Hypothalamus (tissue), 51 donors: ENCODE measurements around the gene PDE11A.

ENCODE experiments used
- DNase-seq, 51 donors: peaks; one replicate each; lab custom pipeline; 2025; lab: John Stamatoyannopoulos, UW

PDE11A gene

DNA sequence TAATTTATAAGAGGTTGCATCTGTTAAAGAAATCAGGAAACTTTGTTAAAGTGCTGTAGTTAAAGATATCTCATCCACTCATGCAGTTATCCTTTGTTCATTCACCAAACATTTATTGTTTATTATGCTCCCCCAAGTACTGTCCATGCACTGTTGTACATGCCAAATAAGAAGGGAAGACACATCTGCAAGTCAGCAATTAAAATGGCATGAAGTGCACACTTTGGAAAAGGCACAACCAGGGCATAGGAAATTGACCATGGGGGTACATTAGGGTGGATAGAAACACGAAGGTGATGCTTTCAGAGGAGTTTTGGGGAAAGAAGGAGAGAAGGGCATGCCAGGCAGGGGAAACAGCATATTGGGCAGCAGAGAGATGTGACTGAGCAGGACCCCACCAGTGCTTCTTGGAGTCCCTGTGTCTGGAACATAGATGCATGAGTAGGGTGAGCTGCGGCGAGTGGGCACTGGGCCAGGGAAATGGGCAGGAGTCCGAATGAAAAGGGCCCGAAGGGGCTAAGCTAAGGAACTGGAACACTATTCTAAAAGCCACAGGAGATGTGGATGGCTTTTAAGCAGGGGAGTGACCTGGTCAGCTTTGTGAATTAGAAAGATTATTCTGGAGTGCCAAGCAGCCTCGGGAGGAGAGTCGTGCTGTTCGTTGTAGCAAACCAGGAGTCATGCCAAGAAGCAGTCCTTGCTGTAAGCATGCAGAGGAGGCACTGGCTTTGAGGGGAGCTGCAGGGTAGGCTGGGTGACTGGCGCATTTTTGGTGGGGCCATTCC lies 363.7 kb downstream of the PDE11A start:
- DNase-seq, result peak in 14 of 51 donors; percentile 1 to 33 (median 7)

- DNase-seq, result no peak
These were observed 364.5 kb downstream of the PDE11A start for GRCh38 chr2:177708106-177708505.

DNA sequence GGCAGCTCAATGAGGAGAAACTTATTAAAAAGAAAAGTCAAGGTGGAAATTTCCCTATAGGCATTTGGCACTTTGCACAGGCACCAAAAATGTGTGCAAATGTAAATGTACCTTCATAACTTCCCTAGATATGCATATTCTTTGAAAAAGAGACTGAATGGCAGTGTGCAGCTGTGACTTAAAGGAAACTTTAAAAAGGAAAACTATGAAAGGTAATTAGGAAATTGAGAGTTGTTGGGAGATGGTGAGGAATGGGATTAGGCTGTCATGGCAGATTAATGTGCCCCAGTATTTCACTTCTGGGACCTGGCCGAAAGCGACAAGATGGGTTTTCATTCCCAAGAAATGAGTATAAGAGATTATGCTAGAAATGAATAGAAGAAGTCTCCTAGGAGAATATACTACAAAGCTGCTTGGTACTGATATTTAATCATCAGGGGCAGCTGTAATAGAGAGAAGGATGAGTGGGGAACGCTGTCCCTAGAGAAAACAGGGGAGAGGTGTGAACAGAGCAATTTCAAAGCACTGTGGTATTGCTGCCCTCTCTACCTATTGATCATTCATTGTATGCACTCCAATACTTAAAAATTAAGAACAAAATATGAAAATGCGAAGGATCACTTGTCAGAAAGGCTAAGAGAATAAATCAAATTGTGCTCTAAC lies 366.9 kb downstream of the PDE11A start:
- DNase-seq, result no peak

DNA sequence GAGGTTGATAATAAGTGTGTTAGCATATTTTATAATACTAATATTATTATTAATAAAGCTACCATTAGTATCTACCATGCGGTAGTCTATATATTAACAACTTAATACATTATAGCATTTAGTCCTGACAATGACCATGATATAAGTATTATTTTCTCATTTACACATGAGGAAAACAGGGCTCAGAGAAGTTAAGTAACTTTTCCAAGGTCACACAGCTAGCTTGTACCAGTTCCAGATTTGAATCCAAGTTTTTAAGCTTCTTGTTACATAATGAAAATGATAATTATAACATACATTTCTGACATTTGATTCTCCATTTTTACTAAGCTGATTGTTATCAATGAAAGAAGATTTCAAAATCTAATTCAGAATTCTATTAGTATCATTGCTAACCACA lies 369.4 kb downstream of the PDE11A start:
- no peak for DNase-seq

- no peak for DNase-seq
These were observed 374.3 kb downstream of the PDE11A start for GRCh38 chr2:177698281-177698680.

DNA sequence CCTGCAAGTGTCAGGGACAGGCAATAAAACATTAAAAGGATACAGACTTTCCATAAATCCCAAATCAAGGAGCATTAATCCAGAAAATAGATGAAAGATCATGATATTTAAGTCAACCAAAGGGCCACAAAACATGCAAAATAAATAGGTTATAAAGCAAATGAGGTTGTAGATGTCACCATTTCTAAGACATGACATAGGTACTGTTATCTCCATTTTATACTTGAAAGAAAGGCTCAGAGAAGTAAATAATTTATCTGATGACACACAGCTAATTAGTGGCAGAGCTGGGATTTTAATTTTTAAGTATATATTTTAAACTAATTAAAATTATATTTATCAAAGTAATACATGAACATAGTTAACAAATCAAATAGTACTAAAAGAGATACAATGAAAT lies 378.2 kb downstream of the PDE11A start:
- DNase-seq, result no peak

DNA sequence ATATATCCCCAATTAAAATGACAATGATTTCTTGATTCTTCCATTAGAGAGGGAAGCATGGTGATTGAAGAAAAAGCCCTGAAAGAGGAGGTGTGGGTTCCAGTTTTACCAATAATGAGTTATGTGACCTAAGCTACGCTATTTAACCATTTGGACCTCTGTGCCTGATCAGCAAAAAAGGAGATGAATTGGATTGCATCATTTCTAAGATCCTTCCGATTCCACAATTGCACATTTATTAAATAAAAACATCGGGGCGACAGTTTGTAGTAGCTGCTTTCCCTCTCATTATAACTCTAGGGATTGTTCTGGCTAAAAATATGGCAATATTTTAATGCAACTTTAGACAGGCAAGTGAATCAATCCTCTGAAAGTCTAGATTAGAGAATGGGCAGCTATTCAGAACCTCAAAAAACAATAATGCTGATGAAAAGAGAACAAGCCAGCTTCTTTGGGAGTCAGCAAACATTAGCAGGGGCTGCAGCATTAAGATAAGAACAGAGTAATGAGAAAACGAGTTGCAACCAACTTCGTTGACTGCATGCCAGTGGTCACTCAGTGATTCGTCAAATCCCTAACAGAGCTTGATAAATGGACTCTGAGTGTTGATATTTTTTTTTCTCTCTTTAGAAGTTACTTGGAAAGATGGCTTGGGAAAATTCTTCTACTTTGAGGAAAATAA lies 378.8 kb downstream of the PDE11A start:
- DNase-seq, result no peak

DNA sequence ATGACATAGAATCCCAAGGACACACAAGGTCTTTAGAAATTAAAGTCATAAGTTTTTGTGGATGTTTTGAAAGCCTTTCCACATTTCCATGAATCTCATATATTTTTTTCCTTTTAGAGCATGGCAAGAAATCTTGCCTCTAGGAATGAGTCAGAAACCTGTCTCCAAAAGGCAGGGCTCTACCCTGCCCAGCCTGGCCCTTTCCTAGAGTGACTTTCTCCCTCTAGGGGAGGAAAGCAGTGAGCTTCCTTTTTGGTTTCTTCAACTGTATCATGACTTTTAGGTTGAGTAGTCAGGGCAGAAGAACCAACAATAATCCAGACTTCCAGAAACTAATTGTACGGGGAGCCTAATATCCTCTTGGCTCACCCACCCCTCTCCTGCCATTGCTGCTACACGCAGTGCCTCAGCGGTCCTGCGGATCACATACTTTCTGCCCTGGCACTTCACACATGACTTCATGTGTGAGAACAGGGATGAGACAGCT lies 379.8 kb downstream of the PDE11A start:
- no peak for DNase-seq

DNA sequence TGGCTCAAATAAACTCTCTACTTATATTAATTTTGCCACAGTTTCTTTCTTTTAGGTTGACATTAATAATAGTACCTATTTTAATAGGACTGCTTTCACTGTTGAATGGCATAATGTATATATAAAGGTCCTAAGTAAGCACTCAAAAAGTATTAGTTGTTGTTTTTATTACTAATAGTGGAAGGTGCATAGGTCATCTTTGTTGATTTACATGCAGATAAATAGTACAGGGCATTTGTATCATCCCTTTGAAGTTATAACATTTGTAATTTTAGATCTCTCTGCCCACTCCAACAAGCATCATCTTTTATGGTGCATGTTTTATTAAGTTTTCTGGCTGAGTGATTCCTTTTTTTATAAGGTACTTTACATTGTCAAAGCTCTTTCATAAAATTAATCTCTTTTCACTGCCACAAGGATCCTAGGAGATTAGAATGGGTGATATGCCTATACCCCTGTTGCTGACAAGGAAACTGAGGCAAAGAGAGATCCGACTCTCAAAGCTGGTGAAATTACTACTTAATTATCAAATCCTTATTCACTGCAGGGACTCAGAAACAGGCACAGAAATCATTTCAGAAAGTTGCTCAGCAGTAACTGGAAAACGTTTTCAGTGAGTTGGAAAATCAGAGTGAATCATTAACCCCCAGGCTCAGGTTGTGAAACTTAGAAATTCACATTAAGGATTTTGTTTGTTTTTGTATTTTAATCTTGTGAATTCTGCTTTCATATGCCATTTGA lies 380.4 kb downstream of the PDE11A start:
- no peak for DNase-seq

DNA sequence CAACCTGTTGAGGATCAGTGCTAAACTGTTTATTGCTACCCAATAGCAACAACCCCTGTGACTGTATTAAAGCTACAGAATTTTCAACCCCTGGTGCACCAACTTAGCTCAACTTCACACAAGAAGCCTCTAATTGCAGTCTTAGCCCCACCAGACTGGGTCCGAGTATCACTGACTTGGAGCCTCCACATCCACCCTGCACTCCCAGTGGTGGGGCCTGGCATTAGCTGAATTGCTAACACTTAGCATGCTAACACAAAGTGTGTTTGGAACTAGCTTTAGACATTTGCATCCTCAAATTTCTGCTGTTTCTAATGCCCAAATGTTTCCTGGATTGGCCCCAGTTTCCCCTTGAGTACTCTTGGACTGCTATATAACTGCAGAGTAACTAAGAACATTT lies 381.4 kb downstream of the PDE11A start:
- no peak for DNase-seq

DNA sequence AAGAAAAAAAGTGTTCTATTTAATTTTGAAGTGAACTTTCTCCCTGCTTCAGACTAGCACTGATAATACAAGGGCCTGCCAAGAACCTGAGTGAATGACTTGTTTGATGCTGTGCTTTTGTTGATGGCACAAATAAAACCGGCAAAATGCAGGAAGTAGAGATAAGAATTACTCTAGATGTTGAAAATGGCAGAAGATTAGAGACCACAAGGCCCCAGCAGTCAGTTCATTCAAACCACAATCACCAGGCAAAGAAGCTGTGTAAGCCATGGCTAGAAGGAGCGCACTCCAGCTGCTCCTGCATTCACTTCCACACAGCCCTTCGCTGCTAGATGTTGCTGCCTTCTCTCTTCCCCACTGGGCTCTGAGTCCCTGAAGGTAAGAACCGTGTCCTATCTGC lies 383.0 kb downstream of the PDE11A start:
- no peak for DNase-seq

DNA sequence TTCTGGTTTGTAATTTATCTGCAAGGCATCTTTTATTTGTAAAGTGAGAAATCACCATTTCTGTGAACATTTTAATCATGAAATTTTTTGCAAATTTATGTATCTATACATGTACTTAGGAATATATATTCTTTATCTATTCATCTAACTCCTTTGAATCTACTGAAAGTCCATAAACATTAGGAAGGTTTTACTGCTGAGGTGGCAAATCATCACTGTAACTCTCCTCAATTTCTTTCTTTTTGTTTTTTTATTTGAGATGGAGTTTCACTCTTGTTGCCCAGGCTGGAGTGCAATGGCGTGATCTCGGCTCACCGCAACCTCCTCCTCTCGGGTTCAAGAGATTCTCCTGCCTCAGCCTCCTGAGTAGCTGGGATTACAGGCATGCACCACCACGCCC lies 383.7 kb downstream of the PDE11A start:
- no peak for DNase-seq

GRCh38 chr2:177683661-177684069 lies 388.9 kb downstream of the PDE11A start:
- no peak for DNase-seq

DNA sequence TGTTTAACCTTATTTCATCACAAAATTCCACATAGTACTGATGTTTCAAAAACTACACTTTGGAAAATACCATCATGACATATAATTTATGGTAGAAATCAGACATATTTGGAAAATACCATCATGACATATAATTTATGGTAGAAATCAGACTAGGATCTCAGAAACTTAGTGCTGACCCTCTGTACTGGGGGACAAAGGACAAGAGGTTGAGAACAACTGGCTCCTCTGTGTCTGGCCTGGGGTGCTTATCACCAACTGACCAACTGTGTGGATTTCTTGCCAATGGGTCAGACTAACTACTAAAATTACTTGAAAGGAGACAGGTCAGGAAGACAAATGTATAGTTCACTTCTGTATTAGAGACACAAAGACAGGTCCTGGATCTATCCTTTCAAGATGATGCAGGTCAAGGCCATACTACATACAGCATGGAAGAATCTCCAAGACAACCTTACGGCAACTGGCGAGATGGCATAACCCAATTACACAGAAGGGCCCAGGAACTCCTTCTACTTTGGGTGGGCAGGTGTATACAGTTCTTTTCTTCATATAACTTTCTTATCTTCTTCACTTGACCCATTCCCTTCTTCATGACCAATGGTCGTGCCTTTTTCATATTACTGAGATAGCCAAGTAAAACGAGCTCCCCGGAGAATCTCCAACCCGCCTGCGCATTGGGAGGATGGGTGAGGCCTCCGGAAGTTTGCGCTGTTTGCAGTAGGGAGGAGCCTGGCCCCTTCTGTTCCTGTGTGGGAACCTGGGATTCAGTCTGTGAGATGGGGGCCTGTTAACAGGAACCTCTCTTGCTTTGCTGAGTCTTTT lies 389.5 kb downstream of the PDE11A start:
- DNase-seq, result no peak

DNA sequence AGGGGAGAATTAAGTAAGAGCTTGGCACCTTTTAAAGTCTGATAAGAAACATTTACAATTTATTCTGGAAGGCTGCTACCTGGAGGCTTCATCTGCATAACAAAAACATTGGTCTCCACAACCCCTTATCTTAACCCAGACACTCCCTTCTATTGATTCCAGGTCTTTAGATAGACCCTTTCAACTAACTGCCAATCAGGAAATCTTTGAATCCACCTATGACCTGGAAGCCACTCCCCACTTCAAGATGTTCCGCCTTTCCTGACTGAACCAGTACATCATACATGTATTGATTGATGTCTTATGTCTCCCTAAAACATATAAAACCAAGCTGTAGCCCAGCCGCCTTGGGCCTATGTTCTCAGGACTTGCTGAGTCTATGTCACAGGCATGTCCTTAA lies 390.6 kb downstream of the PDE11A start:
- no peak for DNase-seq

GRCh38 chr2:177680866-177681712 lies 391.5 kb downstream of the PDE11A start:
- DNase-seq, result no peak

DNA sequence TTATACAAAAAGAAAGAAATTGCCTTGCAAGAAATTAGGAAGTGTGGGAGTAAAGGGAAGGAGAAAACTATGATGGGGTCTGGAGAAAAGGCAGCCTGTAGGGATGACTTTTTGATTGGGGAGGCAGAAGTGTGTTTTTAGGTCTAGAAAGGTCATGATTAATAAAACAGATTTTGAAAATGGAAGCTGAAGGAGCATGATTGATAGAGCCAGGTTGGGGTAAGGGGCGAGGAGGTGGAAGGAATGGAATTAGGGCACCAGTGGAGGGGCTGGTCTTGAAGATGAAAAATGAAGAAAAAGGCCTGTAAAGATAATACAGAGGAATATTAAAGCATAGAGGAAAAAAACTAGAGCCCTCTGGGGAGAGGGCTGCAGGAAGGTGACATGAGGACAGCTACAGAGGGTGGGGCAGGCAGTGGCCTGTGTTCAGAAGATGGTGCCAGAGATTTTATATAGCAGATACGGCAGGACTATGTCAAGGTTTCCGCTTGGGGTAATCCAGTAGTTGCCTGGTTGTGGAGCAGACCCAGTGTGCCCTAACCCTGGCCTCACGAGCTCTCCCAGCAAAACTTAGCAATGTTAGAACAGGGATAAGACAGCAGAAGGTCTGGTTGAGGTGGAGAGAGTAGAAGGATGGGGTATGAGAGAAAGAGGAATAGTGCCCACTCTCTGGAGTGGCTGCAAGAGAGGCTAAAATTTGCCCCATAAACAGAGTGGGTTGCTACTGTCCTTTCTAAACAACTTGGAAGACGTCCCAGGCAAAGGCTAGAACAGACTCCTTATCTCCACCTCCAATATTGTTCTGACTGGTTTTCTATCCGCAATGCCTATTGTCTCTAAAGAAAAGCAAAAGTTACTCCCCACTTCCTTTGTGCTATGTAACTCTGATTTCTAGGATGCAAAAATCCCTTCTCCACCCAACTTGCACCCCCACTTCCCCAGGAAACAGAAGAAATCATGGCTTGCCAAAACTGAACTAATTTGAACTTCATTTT lies 392.7 kb downstream of the PDE11A start:
- no peak for DNase-seq

DNA sequence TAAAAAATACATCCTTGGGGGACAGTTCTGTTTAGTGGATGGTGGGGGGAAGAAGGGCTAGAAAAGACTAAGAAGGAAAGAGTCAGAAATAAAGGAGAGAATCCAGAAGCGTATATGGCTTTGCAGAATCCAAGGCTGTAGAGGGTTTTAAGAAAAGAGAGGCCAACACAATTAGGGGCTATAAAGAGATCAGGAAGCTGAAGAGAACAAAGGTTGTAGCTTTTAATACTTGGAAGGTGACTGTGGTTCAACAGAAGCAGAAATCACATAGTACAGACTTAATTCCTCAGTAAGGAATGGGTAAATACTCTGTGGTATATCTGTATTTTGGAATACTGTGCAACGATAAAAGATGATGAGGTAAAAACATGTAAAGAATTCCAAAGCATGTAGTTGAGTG lies 393.6 kb downstream of the PDE11A start:
- DNase-seq, result no peak
